HG03439 (cell line): Measurements from ENCODE around the gene CDX2.
"Not testable (repeated sequence)": the region's sequence is repeated elsewhere in the genome, so short reads cannot be mapped to it uniquely, and the experiment has no call there.

Experiments
- ATAC-seq: cut with Tn5 transposase; IDR thresholded peaks from one replicate; pipeline ENCODE4 v1.9.1; 2021; ENCODE audit warnings: mild to moderate bottlenecking, moderate library complexity; ENCODE audit not compliant: unreplicated experiment

The CDX2 gene

GRCh38 chr13:27965740-27966640 lies 3.1 kb downstream of the CDX2 start:
- ATAC-seq: no peak

- no peak for ATAC-seq
Measured at GRCh38 chr13:27965343-27965739, 3.8 kb downstream of the CDX2 start.

GRCh38 chr13:27964741-27965323 lies 4.3 kb downstream of the CDX2 start:
- ATAC-seq: no peak

- ATAC-seq: not testable (repeated sequence)
Measured at GRCh38 chr13:27964206-27964605, 4.9 kb downstream of the CDX2 start.

GRCh38 chr13:27963491-27963890 lies 5.6 kb downstream of the CDX2 start:
- no peak for ATAC-seq

- ATAC-seq: no peak
Measured at GRCh38 chr13:27962982-27963381, 6.1 kb downstream of the CDX2 start.

- ATAC-seq: no peak
Measured at GRCh38 chr13:27962128-27962841, 6.8 kb downstream of the CDX2 start.

- no peak for ATAC-seq
Measured at GRCh38 chr13:27961227-27962085, 7.7 kb downstream of the CDX2 start.

GRCh38 chr13:27960362-27961226 lies 8.5 kb downstream of the CDX2 start:
- ATAC-seq: no peak

- ATAC-seq: no peak
Measured at GRCh38 chr13:27959976-27960361, 9.1 kb downstream of the CDX2 start.

GRCh38 chr13:27956576-27957300 lies 12.4 kb downstream of the CDX2 start:
- ATAC-seq: no peak

- ATAC-seq: no peak
Measured at GRCh38 chr13:27955014-27955591, 14.0 kb downstream of the CDX2 start.

GRCh38 chr13:27954406-27954851 lies 14.7 kb downstream of the CDX2 start:
- no peak for ATAC-seq

- ATAC-seq: no peak
Measured at GRCh38 chr13:27953676-27954405, 15.3 kb downstream of the CDX2 start.

- no peak for ATAC-seq
Measured at GRCh38 chr13:27952876-27953675, 16.0 kb downstream of the CDX2 start.

GRCh38 chr13:27942972-27943371 lies 26.1 kb downstream of the CDX2 start:
- ATAC-seq: no peak

GRCh38 chr13:27933580-27934328 lies 35.4 kb downstream of the CDX2 start:
- ATAC-seq: no peak
